Upper lobe of left lung (tissue), 6 donors: ENCODE measurements around the gene KLK14. TPM values are rescaled to one million over a fixed set of nuclear protein-coding genes. Genes with fewer than 3 reads are reported as not detected.

Experiments
- ATAC-seq, 2 donors: fragments of 200-7000 bp; cut with Tn5 transposase; one replicate each; pipeline ENCODE4 v1.9.1; 2022; ENCODE audit warnings: mild to moderate bottlenecking in 2 of 2, moderate library complexity in 2 of 2; ENCODE audit not compliant: low FRiP score in 2 of 2
- DNase-seq, 2 donors: peaks; one replicate each; pipeline ENCODE4 v3.0.0-alpha.2; 2019 to 2020
- H3K27ac ChIP-seq, 4 donors: fragments of 200-600 bp; sonication (generic); one replicate each; pipeline ENCODE4 v1.5.1; 2016 to 2019
- H3K27me3 ChIP-seq, 4 donors: fragments of 200-600 bp; sonication (generic); one replicate each; pipeline ENCODE4 v1.5.1; 2017 to 2019
- H3K36me3 ChIP-seq, 4 donors: fragments of 200-600 bp; sonication (generic); one replicate each; pipeline ENCODE4 v1.5.1; 2016 to 2019
- H3K4me1 ChIP-seq, 4 donors: fragments of 200-600 bp; sonication (generic); one replicate each; pipeline ENCODE4 v1.5.1; 2018 to 2019
- H3K4me3 ChIP-seq, 4 donors: fragments of 200-600 bp; sonication (generic); one replicate each; pipeline ENCODE4 v1.5.1; 2017 to 2019; ENCODE audit warnings: mild to moderate bottlenecking in 2 of 4, moderate library complexity in 1 of 4
- H3K9me3 ChIP-seq, 4 donors: fragments of 200-600 bp; sonication (generic); one replicate each; pipeline ENCODE4 v1.5.1; 2018 to 2019
- CTCF ChIP-seq, 6 experiments: fragments of 450-650 bp in 4 of 6; fragments of 200-600 bp in 2 of 6; sonication (generic) in 2 of 6; IDR thresholded peaks; one replicate each; pipeline ENCODE4 v1.5.1; 2016 to 2019; ENCODE audit warnings: antibody characterized with exemption in 6 of 6
- EP300 ChIP-seq, 4 donors: sonication (generic); formaldehyde crosslinking; IDR thresholded peaks; one replicate each; pipeline ENCODE4 v1.5.1; 2017; ENCODE audit warnings: antibody characterized with exemption in 4 of 4, control low read depth in 2 of 4
- POLR2A ChIP-seq, 4 donors: fragments of 450-650 bp; IDR thresholded peaks; one replicate each; pipeline ENCODE4 v1.5.1; 2016 to 2017; ENCODE audit warnings: antibody characterized with exemption in 4 of 4, mild to moderate bottlenecking in 2 of 4
- POLR2AphosphoS5 ChIP-seq, 2 donors: sonication (generic); formaldehyde crosslinking; IDR thresholded peaks; one replicate each; pipeline ENCODE4 v1.5.1; 2017; ENCODE audit warnings: antibody characterized with exemption in 2 of 2
- WGBS, 2 donors: methylation state at CpG; one replicate each; pipeline ENCODE4 v1.1.5; 2017 to 2018; 5-methylcytosine and 5-hydroxymethylcytosine counted together
- total RNA-seq, 6 donors: library from RNA; depleted of rRNA in 4 of 6; stranded (reverse); fragments of >200 nt in 4 of 6; gene quantifications; one replicate each; pipeline versions ENCODE4 v1.1.0 to v1.2.1, GENCODE V29; 2016 to 2021
- donor health status: DM: no; HTN: no; CAD: no; lungs with moderate emphysema.
- donor health status: DM: no; HTN: yes; CAD: no; lungs with severe emphysema.

Gene KLK14
- total RNA-seq, 6 donors from 2014 or later: 1.2 to 2.1 (median 2.0) TPM; not detected in 3

- no peak overlapping the region for H3K4me3 ChIP-seq
- no peaks in the 10 kb centered on the region for H3K27me3 ChIP-seq
- TF ChIP-seq POLR2AphosphoS5 (IDR thresholded peaks at IDR 0.05) (no peak), CTCF (IDR thresholded peaks at IDR 0.05) (no peak), POLR2A (IDR thresholded peaks at IDR 0.05) (no peak), EP300 (IDR thresholded peaks at IDR 0.05) (no peak)
- DNase-seq (no peak), ATAC-seq (no peak)
- peaks cover 2 to 11% (median 10%) of the 10 kb centered on the region in 4 donors for H3K9me3 ChIP-seq
- 78 to 85% methylated on average over 14 of the region's 14 CpGs for WGBS, 2 donors
- H3K4me1 ChIP-seq: no peaks in the 10 kb centered on the region
- no peaks in the 10 kb centered on the region for H3K36me3 ChIP-seq
- no peak overlapping the region for H3K27ac ChIP-seq
These were observed 6.0 kb downstream of the KLK14 start for GRCh38 chr19:51076631-51077213.

- WGBS, 2 donors: 83 to 93% methylated on average over 5 of the region's 5 CpGs
- no peak for ATAC-seq
These were observed 6.7 kb downstream of the KLK14 start for GRCh38 chr19:51075998-51076397.

GRCh38 chr19:51071095-51071405, 11.6 kb downstream of the KLK14 start:
- no peak overlapping the region for H3K4me3 ChIP-seq
- WGBS, 2 donors: 45 to 63% methylated on average over 4 of the region's 4 CpGs
- TF ChIP-seq EP300 (IDR thresholded peaks at IDR 0.05) (no peak), POLR2A (IDR thresholded peaks at IDR 0.05) (no peak), POLR2AphosphoS5 (IDR thresholded peaks at IDR 0.05) (no peak), CTCF (IDR thresholded peaks at IDR 0.05) (no peak)
- no peaks in the 10 kb centered on the region for H3K4me1 ChIP-seq
- H3K27ac ChIP-seq: no peak overlapping the region
- DNase-seq: no peak
- H3K9me3 ChIP-seq: peaks cover 2 to 11% (median 10%) of the 10 kb centered on the region in 4 donors
- H3K27me3 ChIP-seq: no peaks in the 10 kb centered on the region
- H3K36me3 ChIP-seq: no peaks in the 10 kb centered on the region
- ATAC-seq: no peak

More at GRCh38 chr19:51075998-51076397, 6.7 kb downstream of the KLK14 start:
- Histone ChIP-seq H3K27me3 (no peaks in the 10 kb centered on the region), H3K36me3 (no peaks in the 10 kb centered on the region), H3K27ac (no peak overlapping the region), H3K9me3 (peaks cover 2 to 11% (median 10%) of the 10 kb centered on the region in 4 donors), H3K4me1 (no peaks in the 10 kb centered on the region), H3K4me3 (no peak overlapping the region)
- no peak for DNase-seq
- TF ChIP-seq POLR2AphosphoS5 (IDR thresholded peaks at IDR 0.05): no peak
- TF ChIP-seq EP300 (IDR thresholded peaks at IDR 0.05): no peak
- no peak for TF ChIP-seq POLR2A (IDR thresholded peaks at IDR 0.05)
- TF ChIP-seq CTCF (IDR thresholded peaks at IDR 0.05): no peak

GRCh38 chr19:51070334-51071094, 12.2 kb downstream of the KLK14 start:
- WGBS, 2 donors: 85 to 91% methylated on average over 5 of the region's 5 CpGs
- no peak for ATAC-seq
- H3K4me1 ChIP-seq: no peaks in the 10 kb centered on the region
- DNase-seq: no peak
- no peaks in the 10 kb centered on the region for H3K36me3 ChIP-seq
- H3K9me3 ChIP-seq: peaks cover 2 to 11% (median 10%) of the 10 kb centered on the region in 4 donors
- no peak for TF ChIP-seq CTCF (IDR thresholded peaks at IDR 0.05)
- TF ChIP-seq POLR2AphosphoS5 (IDR thresholded peaks at IDR 0.05): no peak
- TF ChIP-seq POLR2A (IDR thresholded peaks at IDR 0.05): no peak
- no peak for TF ChIP-seq EP300 (IDR thresholded peaks at IDR 0.05)
- H3K27ac ChIP-seq: no peak overlapping the region
- H3K27me3 ChIP-seq: peaks cover 0 to 5% (median under 1%) of the 10 kb centered on the region in 4 donors
- H3K4me3 ChIP-seq: no peak overlapping the region
